ENCODE data around the gene KCNC3.
"Not testable (repeated sequence)": the region's sequence is repeated elsewhere in the genome, so short reads cannot be mapped to it uniquely, and the experiment has no call there.

KCNC3 gene

GRCh38 chr19:50362656-50363424, 33.7 kb upstream of the KCNC3 start:
- Histone ChIP-seq H3K27me3 (ENCODE audit: control insufficient read depth, insufficient read depth, low read length) (no peaks in the 10 kb centered on the region), H3K4me2 (ENCODE audit: low read length) (no peak overlapping the region), H3K9me3 (replicated peaks; ENCODE audit: low read length) (no peaks in the 10 kb centered on the region), H3K4me1 (ENCODE audit: control insufficient read depth, insufficient read depth, low read length) (peaks cover 4% of the 10 kb centered on the region), H3K36me3 (ENCODE audit: insufficient read depth, low read length) (no peaks in the 10 kb centered on the region), H3K9ac (ENCODE audit: low read depth, low read length) (no peak overlapping the region), H3K4me3 (ENCODE audit: low read length) (no peak overlapping the region)

- H3K4me2 ChIP-seq (ENCODE audit: low read length) = no peak overlapping the region
- no peak overlapping the region for H3K4me3 ChIP-seq (ENCODE audit: low read length)
- H3K9me3 ChIP-seq (replicated peaks; ENCODE audit: low read length) = no peaks in the 10 kb centered on the region
- peaks cover 11% of the 10 kb centered on the region for H3K4me1 ChIP-seq (ENCODE audit: control insufficient read depth, insufficient read depth, low read length)
- H3K36me3 ChIP-seq (ENCODE audit: insufficient read depth, low read length) = no peaks in the 10 kb centered on the region
- H3K27me3 ChIP-seq (ENCODE audit: control insufficient read depth, insufficient read depth, low read length) = no peaks in the 10 kb centered on the region
- no peak overlapping the region for H3K9ac ChIP-seq (ENCODE audit: low read depth, low read length)
Measured at GRCh38 chr19:50362030-50362412, 32.8 kb upstream of the KCNC3 start.

- H3K4me1 ChIP-seq (ENCODE audit: control insufficient read depth, insufficient read depth, low read length) = peaks cover 11% of the 10 kb centered on the region
Measured at GRCh38 chr19:50361290-50362029, 32.3 kb upstream of the KCNC3 start.

GRCh38 chr19:50359328-50359818, 30.2 kb upstream of the KCNC3 start:
- Histone ChIP-seq H3K36me3 (ENCODE audit: insufficient read depth, low read length) (no peaks in the 10 kb centered on the region), H3K4me2 (ENCODE audit: low read length) (no peak overlapping the region), H3K4me1 (ENCODE audit: control insufficient read depth, insufficient read depth, low read length) (peaks cover 11% of the 10 kb centered on the region), H3K27me3 (ENCODE audit: control insufficient read depth, insufficient read depth, low read length) (no peaks in the 10 kb centered on the region), H3K9ac (ENCODE audit: low read depth, low read length) (no peak overlapping the region), H3K4me3 (ENCODE audit: low read length) (no peak overlapping the region), H3K9me3 (replicated peaks; ENCODE audit: low read length) (no peaks in the 10 kb centered on the region)

More at GRCh38 chr19:50361290-50362029, 32.3 kb upstream of the KCNC3 start:
- no peak overlapping the region for H3K4me3 ChIP-seq (ENCODE audit: low read length)
- no peaks in the 10 kb centered on the region for H3K36me3 ChIP-seq (ENCODE audit: insufficient read depth, low read length)
- H3K9ac ChIP-seq (ENCODE audit: low read depth, low read length) = no peak overlapping the region
- H3K27me3 ChIP-seq (ENCODE audit: control insufficient read depth, insufficient read depth, low read length) = no peaks in the 10 kb centered on the region
- no peak overlapping the region for H3K4me2 ChIP-seq (ENCODE audit: low read length)
- no peaks in the 10 kb centered on the region for H3K9me3 ChIP-seq (replicated peaks; ENCODE audit: low read length)

GRCh38 chr19:50358483-50359327, 29.5 kb upstream of the KCNC3 start:
- H3K4me3 ChIP-seq (ENCODE audit: low read length) = peak overlapping the region; percentile 68
- H3K9ac ChIP-seq (ENCODE audit: low read depth, low read length) = peak overlapping the region; percentile 66
- H3K36me3 ChIP-seq (ENCODE audit: insufficient read depth, low read length) = no peaks in the 10 kb centered on the region
- H3K4me2 ChIP-seq (ENCODE audit: low read length) = peak overlapping the region; percentile 94
- no peaks in the 10 kb centered on the region for H3K27me3 ChIP-seq (ENCODE audit: control insufficient read depth, insufficient read depth, low read length)
- H3K4me1 ChIP-seq (ENCODE audit: control insufficient read depth, insufficient read depth, low read length) = peaks cover 11% of the 10 kb centered on the region
- H3K9me3 ChIP-seq (replicated peaks; ENCODE audit: low read length) = no peaks in the 10 kb centered on the region

- Histone ChIP-seq H3K4me1 (ENCODE audit: control insufficient read depth, insufficient read depth, low read length) (peaks cover 11% of the 10 kb centered on the region), H3K4me3 (ENCODE audit: low read length) (peak overlapping the region; percentile 68), H3K9ac (ENCODE audit: low read depth, low read length) (peak overlapping the region; percentile 65), H3K36me3 (ENCODE audit: insufficient read depth, low read length) (no peaks in the 10 kb centered on the region), H3K9me3 (replicated peaks; ENCODE audit: low read length) (no peaks in the 10 kb centered on the region), H3K4me2 (ENCODE audit: low read length) (peak overlapping the region; percentile 94), H3K27me3 (ENCODE audit: control insufficient read depth, insufficient read depth, low read length) (no peaks in the 10 kb centered on the region)
Measured at GRCh38 chr19:50357178-50358100, 28.3 kb upstream of the KCNC3 start.

- H3K27me3 ChIP-seq (ENCODE audit: control insufficient read depth, insufficient read depth, low read length) = peaks cover 6% of the 10 kb centered on the region
- H3K9ac ChIP-seq (ENCODE audit: low read depth, low read length) = no peak overlapping the region
- H3K36me3 ChIP-seq (ENCODE audit: insufficient read depth, low read length) = no peaks in the 10 kb centered on the region
- no peaks in the 10 kb centered on the region for H3K9me3 ChIP-seq (replicated peaks; ENCODE audit: low read length)
- no peak overlapping the region for H3K4me3 ChIP-seq (ENCODE audit: low read length)
- H3K4me1 ChIP-seq (ENCODE audit: control insufficient read depth, insufficient read depth, low read length) = peaks cover 11% of the 10 kb centered on the region
- no peak overlapping the region for H3K4me2 ChIP-seq (ENCODE audit: low read length)
Measured at GRCh38 chr19:50356691-50357177, 27.6 kb upstream of the KCNC3 start.

GRCh38 chr19:50353487-50353880, 24.3 kb upstream of the KCNC3 start:
- not testable (repeated sequence) for H3K4me1 ChIP-seq (ENCODE audit: control insufficient read depth, insufficient read depth, low read length); H3K9me3 ChIP-seq (replicated peaks; ENCODE audit: low read length); H3K9ac ChIP-seq (ENCODE audit: low read depth, low read length); H3K36me3 ChIP-seq (ENCODE audit: insufficient read depth, low read length); H3K27me3 ChIP-seq (ENCODE audit: control insufficient read depth, insufficient read depth, low read length); H3K4me3 ChIP-seq (ENCODE audit: low read length); H3K4me2 ChIP-seq (ENCODE audit: low read length)

GRCh38 chr19:50352242-50352641, 23.1 kb upstream of the KCNC3 start:
- peaks cover 10% of the 10 kb centered on the region for H3K27me3 ChIP-seq (ENCODE audit: control insufficient read depth, insufficient read depth, low read length)
- H3K36me3 ChIP-seq (ENCODE audit: insufficient read depth, low read length) = no peaks in the 10 kb centered on the region
- H3K4me3 ChIP-seq (ENCODE audit: low read length) = no peak overlapping the region
- no peak overlapping the region for H3K4me2 ChIP-seq (ENCODE audit: low read length)
- H3K9ac ChIP-seq (ENCODE audit: low read depth, low read length) = no peak overlapping the region
- H3K4me1 ChIP-seq (ENCODE audit: control insufficient read depth, insufficient read depth, low read length) = peaks cover 1% of the 10 kb centered on the region
- no peaks in the 10 kb centered on the region for H3K9me3 ChIP-seq (replicated peaks; ENCODE audit: low read length)

- Histone ChIP-seq H3K4me3 (ENCODE audit: low read length) (no peak overlapping the region), H3K4me2 (ENCODE audit: low read length) (no peak overlapping the region), H3K36me3 (ENCODE audit: insufficient read depth, low read length) (no peaks in the 10 kb centered on the region), H3K27me3 (ENCODE audit: control insufficient read depth, insufficient read depth, low read length) (peaks cover 10% of the 10 kb centered on the region), H3K9ac (ENCODE audit: low read depth, low read length) (no peak overlapping the region), H3K4me1 (ENCODE audit: control insufficient read depth, insufficient read depth, low read length) (no peaks in the 10 kb centered on the region), H3K9me3 (replicated peaks; ENCODE audit: low read length) (no peaks in the 10 kb centered on the region)
Measured at GRCh38 chr19:50349277-50350057, 20.3 kb upstream of the KCNC3 start.

All from skeletal muscle satellite cell (primary cell).